ENCODE data around the gene RNF224.

The RNF224 gene

GRCh38 chr9:137234758-137235423 is 7.6 kb downstream of the RNF224 start:
- H3K27me3 ChIP-seq, result peaks cover 0 to 64% of the 10 kb centered on the region in 2 donors
- no peak for DNase-seq
- peaks cover 0 to 37% (median 13%) of the 10 kb centered on the region in 4 donors for H3K4me1 ChIP-seq
- no peaks in the 10 kb centered on the region for H3K9me3 ChIP-seq
- H3K4me3 ChIP-seq, result no peak overlapping the region
- TF ChIP-seq CTCF (IDR thresholded peaks at IDR 0.05), result no peak
- H3K27ac ChIP-seq, result no peak overlapping the region
- no peaks in the 10 kb centered on the region for H3K36me3 ChIP-seq
- intact Hi-C loops (cut with DNase I; ENCODE audit: low total_unique reads), result no loop called here

GRCh38 chr9:137235424-137236237 is 8.3 kb downstream of the RNF224 start:
- intact Hi-C loops (cut with DNase I; ENCODE audit: low total_unique reads), result no loop called here

DNA sequence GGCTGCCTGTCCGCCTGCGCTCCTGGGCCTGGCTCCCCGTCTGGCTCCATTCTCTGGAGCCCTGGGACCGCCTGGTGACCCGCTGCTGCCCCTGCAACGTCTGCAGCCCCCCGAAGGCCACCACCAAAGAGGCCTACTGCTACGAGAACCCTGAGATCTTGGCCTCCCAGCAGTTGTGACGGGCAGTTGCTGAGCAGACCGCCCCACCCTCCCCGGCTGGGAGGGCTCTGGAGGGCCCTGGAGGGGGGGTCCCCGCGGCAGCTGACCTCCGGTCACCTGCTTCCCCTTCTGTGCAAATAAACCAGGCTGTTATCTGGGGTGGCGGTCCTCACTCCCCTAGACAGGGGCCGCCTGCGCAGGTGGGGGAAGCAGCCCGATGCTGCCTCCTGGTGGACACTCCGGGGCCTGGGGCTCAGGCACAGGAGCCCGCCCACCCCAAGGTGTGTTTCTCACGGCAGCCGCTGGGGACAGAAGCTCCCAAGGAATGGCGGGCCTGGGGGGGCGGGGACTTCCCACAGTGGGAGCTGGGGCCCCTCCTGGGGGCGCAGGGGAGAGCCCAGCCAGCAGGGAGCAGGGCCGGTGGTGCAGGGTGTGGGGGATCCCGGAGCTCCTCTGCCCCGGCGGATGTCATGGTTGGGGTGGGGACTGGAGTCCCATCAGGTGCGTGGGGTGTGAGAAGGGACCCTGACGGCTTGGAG is 9.1 kb downstream of the RNF224 start:
- Histone ChIP-seq H3K27me3 (peaks cover 0 to 49% of the 10 kb centered on the region in 2 donors), H3K4me3 (no peak overlapping the region), H3K9me3 (no peaks in the 10 kb centered on the region), H3K4me1 (peaks cover 0 to 38% (median 15%) of the 10 kb centered on the region in 4 donors), H3K36me3 (no peaks in the 10 kb centered on the region), H3K27ac (no peak overlapping the region)
- DNase-seq, result peak; percentile 73 to 86
- peak; percentile 95 to 96 for TF ChIP-seq CTCF (IDR thresholded peaks at IDR 0.05)
- intact Hi-C loops (cut with DNase I; ENCODE audit: low total_unique reads), result no loop called here

More at GRCh38 chr9:137235424-137236237, 8.3 kb downstream of the RNF224 start:
- Histone ChIP-seq H3K27me3 (peaks cover 0 to 57% of the 10 kb centered on the region in 2 donors), H3K9me3 (no peaks in the 10 kb centered on the region), H3K27ac (no peak overlapping the region), H3K4me1 (peaks cover 0 to 38% (median 15%) of the 10 kb centered on the region in 4 donors), H3K36me3 (no peaks in the 10 kb centered on the region), H3K4me3 (no peak overlapping the region)
- DNase-seq, result no peak
- TF ChIP-seq CTCF (IDR thresholded peaks at IDR 0.05), result no peak

- Histone ChIP-seq H3K36me3 (peaks cover 0 to 3% (median 1%) of the 10 kb centered on the region in 3 donors), H3K27me3 (peaks cover 0 to 43% of the 10 kb centered on the region in 2 donors), H3K27ac (no peak overlapping the region), H3K4me3 (no peak overlapping the region), H3K9me3 (no peaks in the 10 kb centered on the region), H3K4me1 (peaks cover 0 to 42% (median 17%) of the 10 kb centered on the region in 4 donors)
- no peak for TF ChIP-seq CTCF (IDR thresholded peaks at IDR 0.05)
- no peak for DNase-seq
- intact Hi-C loops (cut with DNase I; ENCODE audit: low total_unique reads), result no loop called here
These were observed 9.7 kb downstream of the RNF224 start for GRCh38 chr9:137236936-137237421.

All from tibial artery (tissue), 4 donors.